ENCODE data around the gene BNIPL.
A peak's percentile ranks its signal among the peaks of the same experiment; 100 is the strongest.

Gene BNIPL

GRCh38 chr1:151054971-151055547 lies 18.7 kb downstream of the BNIPL start:
- H3K4me3 Mint-ChIP-seq: peak overlapping the region; percentile 13 to 35 (median 18)
- peaks cover 44% of the 10 kb centered on the region for H3K36me3 Mint-ChIP-seq (ENCODE audit: low read depth)
- TF ChIP-seq CTCF (IDR thresholded peaks at IDR 0.05; ENCODE audit: unreplicated experiment in 3 of 3): no peak
- H3K27ac Mint-ChIP-seq: peak overlapping the region in 1 of 3 experiments; percentile 36
- no peaks in the 10 kb centered on the region for H3K9me3 Mint-ChIP-seq
- H3K27me3 Mint-ChIP-seq (ENCODE audit: low read depth): no peaks in the 10 kb centered on the region
- peaks cover 36% of the 10 kb centered on the region for H3K4me1 Mint-ChIP-seq

- peaks cover 31% of the 10 kb centered on the region for H3K4me1 Mint-ChIP-seq
- no peak for TF ChIP-seq CTCF (IDR thresholded peaks at IDR 0.05; ENCODE audit: unreplicated experiment in 3 of 3)
- no peaks in the 10 kb centered on the region for H3K27me3 Mint-ChIP-seq (ENCODE audit: low read depth)
- peak overlapping the region in 2 of 3 experiments; percentile 3 to 43 for H3K27ac Mint-ChIP-seq
- peak overlapping the region; percentile 35 to 90 (median 48) for H3K4me3 Mint-ChIP-seq
- H3K9me3 Mint-ChIP-seq: no peaks in the 10 kb centered on the region
- peaks cover 41% of the 10 kb centered on the region for H3K36me3 Mint-ChIP-seq (ENCODE audit: low read depth)
These were observed 19.2 kb downstream of the BNIPL start for GRCh38 chr1:151055581-151055980.

GRCh38 chr1:151056149-151056548 lies 19.8 kb downstream of the BNIPL start:
- no peaks in the 10 kb centered on the region for H3K27me3 Mint-ChIP-seq (ENCODE audit: low read depth)
- H3K4me1 Mint-ChIP-seq: peaks cover 26% of the 10 kb centered on the region
- H3K36me3 Mint-ChIP-seq (ENCODE audit: low read depth): peaks cover 41% of the 10 kb centered on the region
- peak overlapping the region; percentile 48 to 94 (median 90) for H3K4me3 Mint-ChIP-seq
- H3K9me3 Mint-ChIP-seq: no peaks in the 10 kb centered on the region
- H3K27ac Mint-ChIP-seq: peak overlapping the region; percentile 3 to 43 (median 39)
- TF ChIP-seq CTCF (IDR thresholded peaks at IDR 0.05; ENCODE audit: unreplicated experiment in 3 of 3): no peak

DNA sequence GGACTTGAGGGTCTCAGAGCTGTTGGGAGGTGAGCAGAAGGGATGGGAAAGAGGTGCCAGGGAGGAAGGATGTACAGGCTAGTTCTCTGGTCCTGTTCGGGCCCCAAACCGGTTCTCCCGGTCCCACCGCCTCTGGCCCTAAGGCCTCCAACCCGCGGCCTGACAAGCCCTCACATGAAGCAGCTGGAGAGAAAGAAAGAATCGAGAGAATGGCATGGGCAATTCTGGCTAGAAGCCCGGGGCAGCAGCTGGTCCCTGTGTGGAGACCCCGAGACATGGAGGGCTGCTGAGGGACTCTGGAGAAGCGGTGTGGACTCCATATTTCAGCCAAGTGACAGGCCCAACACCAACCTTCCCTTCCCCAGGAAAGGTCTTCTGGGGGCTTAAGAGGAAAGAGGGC lies 22.3 kb downstream of the BNIPL start:
- TF ChIP-seq CTCF (IDR thresholded peaks at IDR 0.05; ENCODE audit: unreplicated experiment in 3 of 3): no peak
- peaks cover 45% of the 10 kb centered on the region for H3K4me1 Mint-ChIP-seq
- peak overlapping the region; percentile 90 to 97 (median 94) for H3K4me3 Mint-ChIP-seq
- no peaks in the 10 kb centered on the region for H3K9me3 Mint-ChIP-seq
- H3K27ac Mint-ChIP-seq: peak overlapping the region; percentile 92 to 98 (median 95)
- peaks cover 24% of the 10 kb centered on the region for H3K36me3 Mint-ChIP-seq (ENCODE audit: low read depth)
- H3K27me3 Mint-ChIP-seq (ENCODE audit: low read depth): no peaks in the 10 kb centered on the region

- H3K36me3 Mint-ChIP-seq (ENCODE audit: low read depth): peaks cover 24% of the 10 kb centered on the region
- no peaks in the 10 kb centered on the region for H3K27me3 Mint-ChIP-seq (ENCODE audit: low read depth)
- peaks cover 48% of the 10 kb centered on the region for H3K4me1 Mint-ChIP-seq
- peak; percentile 79 to 82 (median 82) for TF ChIP-seq CTCF (IDR thresholded peaks at IDR 0.05; ENCODE audit: unreplicated experiment in 3 of 3)
- peak within 1 kb of the TSS; percentile 92 to 98 (median 95) for H3K27ac Mint-ChIP-seq
- no peaks in the 10 kb centered on the region for H3K9me3 Mint-ChIP-seq
- H3K4me3 Mint-ChIP-seq: peak within 1 kb of the TSS; percentile 90 to 97 (median 94)
These were observed 23.0 kb downstream of the BNIPL start, which contains the start of gene CDC42SE1 for GRCh38 chr1:151059109-151060006. Gene CDC42SE1, minus strand, starts transcription at chr1:151059622. Its CDS starts 3,892 bp downstream, at chr1:151055730.
